ENCODE results near the gene NXNL1. TPM values are rescaled to one million over a fixed set of nuclear protein-coding genes. Genes with fewer than 3 reads are reported as not detected.

The NXNL1 gene
- total and polyA plus RNA-seq, 2 experiments from 2014 or later, result not detected

DNA sequence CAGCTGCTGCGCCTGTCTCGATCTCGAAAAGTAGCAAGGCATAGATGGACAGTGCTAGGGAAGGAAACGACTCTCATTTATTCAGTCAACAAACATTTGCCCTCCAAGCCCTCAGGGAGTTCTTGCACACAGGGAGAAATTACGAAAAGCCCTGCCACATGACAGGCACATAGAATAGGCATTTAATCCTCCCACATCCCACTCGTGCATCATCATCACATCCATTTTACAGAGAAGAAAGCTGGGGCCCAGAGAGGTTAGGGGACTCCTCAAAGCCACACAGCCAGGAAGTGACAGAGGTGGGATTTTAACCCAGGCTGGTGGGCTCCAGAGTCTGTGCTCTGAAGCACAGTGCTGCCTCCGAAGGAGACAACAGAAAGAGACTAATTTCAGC is 23.9 kb downstream of the NXNL1 start (continued):
- TF ChIP-seq, protein P1, sequence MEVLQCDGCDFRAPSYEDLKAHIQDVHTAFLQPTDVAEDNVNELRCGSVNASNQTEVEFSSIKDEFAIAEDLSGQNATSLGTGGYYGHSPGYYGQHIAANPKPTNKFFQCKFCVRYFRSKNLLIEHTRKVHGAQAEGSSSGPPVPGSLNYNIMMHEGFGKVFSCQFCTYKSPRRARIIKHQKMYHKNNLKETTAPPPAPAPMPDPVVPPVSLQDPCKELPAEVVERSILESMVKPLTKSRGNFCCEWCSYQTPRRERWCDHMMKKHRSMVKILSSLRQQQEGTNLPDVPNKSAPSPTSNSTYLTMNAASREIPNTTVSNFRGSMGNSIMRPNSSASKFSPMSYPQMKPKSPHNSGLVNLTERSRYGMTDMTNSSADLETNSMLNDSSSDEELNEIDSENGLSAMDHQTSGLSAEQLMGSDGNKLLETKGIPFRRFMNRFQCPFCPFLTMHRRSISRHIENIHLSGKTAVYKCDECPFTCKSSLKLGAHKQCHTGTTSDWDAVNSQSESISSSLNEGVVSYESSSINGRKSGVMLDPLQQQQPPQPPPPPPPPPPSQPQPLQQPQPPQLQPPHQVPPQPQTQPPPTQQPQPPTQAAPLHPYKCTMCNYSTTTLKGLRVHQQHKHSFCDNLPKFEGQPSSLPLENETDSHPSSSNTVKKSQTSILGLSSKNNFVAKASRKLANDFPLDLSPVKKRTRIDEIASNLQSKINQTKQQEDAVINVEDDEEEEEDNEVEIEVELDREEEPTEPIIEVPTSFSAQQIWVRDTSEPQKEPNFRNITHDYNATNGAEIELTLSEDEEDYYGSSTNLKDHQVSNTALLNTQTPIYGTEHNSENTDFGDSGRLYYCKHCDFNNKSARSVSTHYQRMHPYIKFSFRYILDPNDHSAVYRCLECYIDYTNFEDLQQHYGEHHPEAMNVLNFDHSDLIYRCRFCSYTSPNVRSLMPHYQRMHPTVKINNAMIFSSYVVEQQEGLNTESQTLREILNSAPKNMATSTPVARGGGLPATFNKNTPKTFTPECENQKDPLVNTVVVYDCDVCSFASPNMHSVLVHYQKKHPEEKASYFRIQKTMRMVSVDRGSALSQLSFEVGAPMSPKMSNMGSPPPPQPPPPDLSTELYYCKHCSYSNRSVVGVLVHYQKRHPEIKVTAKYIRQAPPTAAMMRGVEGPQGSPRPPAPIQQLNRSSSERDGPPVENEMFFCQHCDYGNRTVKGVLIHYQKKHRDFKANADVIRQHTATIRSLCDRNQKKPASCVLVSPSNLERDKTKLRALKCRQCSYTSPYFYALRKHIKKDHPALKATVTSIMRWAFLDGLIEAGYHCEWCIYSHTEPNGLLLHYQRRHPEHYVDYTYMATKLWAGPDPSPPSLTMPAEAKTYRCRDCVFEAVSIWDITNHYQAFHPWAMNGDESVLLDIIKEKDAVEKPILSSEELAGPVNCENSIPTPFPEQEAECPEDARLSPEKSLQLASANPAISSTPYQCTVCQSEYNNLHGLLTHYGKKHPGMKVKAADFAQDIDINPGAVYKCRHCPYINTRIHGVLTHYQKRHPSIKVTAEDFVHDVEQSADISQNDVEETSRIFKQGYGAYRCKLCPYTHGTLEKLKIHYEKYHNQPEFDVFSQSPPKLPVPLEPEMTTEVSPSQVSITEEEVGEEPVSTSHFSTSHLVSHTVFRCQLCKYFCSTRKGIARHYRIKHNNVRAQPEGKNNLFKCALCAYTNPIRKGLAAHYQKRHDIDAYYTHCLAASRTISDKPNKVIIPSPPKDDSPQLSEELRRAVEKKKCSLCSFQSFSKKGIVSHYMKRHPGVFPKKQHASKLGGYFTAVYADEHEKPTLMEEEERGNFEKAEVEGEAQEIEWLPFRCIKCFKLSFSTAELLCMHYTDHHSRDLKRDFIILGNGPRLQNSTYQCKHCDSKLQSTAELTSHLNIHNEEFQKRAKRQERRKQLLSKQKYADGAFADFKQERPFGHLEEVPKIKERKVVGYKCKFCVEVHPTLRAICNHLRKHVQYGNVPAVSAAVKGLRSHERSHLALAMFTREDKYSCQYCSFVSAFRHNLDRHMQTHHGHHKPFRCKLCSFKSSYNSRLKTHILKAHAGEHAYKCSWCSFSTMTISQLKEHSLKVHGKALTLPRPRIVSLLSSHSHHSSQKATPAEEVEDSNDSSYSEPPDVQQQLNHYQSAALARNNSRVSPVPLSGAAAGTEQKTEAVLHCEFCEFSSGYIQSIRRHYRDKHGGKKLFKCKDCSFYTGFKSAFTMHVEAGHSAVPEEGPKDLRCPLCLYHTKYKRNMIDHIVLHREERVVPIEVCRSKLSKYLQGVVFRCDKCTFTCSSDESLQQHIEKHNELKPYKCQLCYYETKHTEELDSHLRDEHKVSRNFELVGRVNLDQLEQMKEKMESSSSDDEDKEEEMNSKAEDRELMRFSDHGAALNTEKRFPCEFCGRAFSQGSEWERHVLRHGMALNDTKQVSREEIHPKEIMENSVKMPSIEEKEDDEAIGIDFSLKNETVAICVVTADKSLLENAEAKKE (CRISPR knock-in tag; IDR thresholded peaks at IDR 0.05), result no peak
- TF ChIP-seq CREB1 (CRISPR knock-in tag; IDR thresholded peaks at IDR 0.05; ENCODE audit: low read depth), result no peak
- no peak for TF ChIP-seq EZH2phosphoT487 (IDR thresholded peaks at IDR 0.05; ENCODE audit: unreplicated experiment)

- H4K20me1 ChIP-seq (replicated peaks; ENCODE audit: insufficient read depth), result no peaks in the 10 kb centered on the region
- H3K4me2 ChIP-seq, result no peak overlapping the region
- H2AFZ ChIP-seq, result no peak overlapping the region
- no peaks in the 10 kb centered on the region for H3K79me2 ChIP-seq (replicated peaks; ENCODE audit: insufficient read depth)
- H3K4me3 ChIP-seq, result no peak overlapping the region
- H3K27me3 Mint-ChIP-seq (ENCODE audit: insufficient read depth, low read depth, poor library complexity), result peaks cover 11% of the 10 kb centered on the region
- H3K4me3 Mint-ChIP-seq, result no peak overlapping the region
- peaks cover under 1% of the 10 kb centered on the region; the same call in 2 of the 3 replicates for H3K9me3 Mint-ChIP-seq
- DNase-seq (ENCODE audit: low spot score) (no peak), ATAC-seq (no peak)
- H3K9me2 ChIP-seq (ENCODE audit: insufficient read depth), result no peaks in the 10 kb centered on the region
- H3K4me1 Mint-ChIP-seq, result no peaks in the 10 kb centered on the region
- no peak overlapping the region for H3K27ac ChIP-seq (ENCODE audit: low read depth)
- H3K27me3 ChIP-seq (ENCODE audit: insufficient read depth), result no peaks in the 10 kb centered on the region
- H3K36me3 ChIP-seq (ENCODE audit: insufficient read depth), result no peaks in the 10 kb centered on the region
- no peaks in the 10 kb centered on the region for H3F3A ChIP-seq (replicated peaks; ENCODE audit: low read depth)
- no peaks in the 10 kb centered on the region for H3K36me3 Mint-ChIP-seq (ENCODE audit: low read depth)
- no peaks in the 10 kb centered on the region for H3K4me1 ChIP-seq (ENCODE audit: insufficient read depth)
- no peak overlapping the region for H3K27ac Mint-ChIP-seq
- no peak for TF ChIP-seq ZNF331 (CRISPR knock-in tag; IDR thresholded peaks at IDR 0.05; ENCODE audit: low read depth)
- no peak for TF ChIP-seq ZNF114 (CRISPR knock-in tag; IDR thresholded peaks at IDR 0.05)
- TF ChIP-seq NANOG (IDR thresholded peaks at IDR 0.05; ENCODE audit: borderline replicate concordance), result no peak
- TF ChIP-seq EZH2phosphoT487 (IDR thresholded peaks at IDR 0.05; ENCODE audit: unreplicated experiment), result no peak
- TF ChIP-seq POLR2AphosphoS5 (IDR thresholded peaks at IDR 0.05; ENCODE audit: low read depth), result no peak
- TF ChIP-seq, protein P1 (CRISPR knock-in tag; IDR thresholded peaks at IDR 0.05), result no peak
- no peak for TF ChIP-seq JUNB (IDR thresholded peaks at IDR 0.05; ENCODE audit: unreplicated experiment)
Measured at GRCh38 chr19:17436094-17436873, 24.4 kb downstream of the NXNL1 start.
